ENCODE measurements around the gene KCNK13.

KCNK13 gene

DNA sequence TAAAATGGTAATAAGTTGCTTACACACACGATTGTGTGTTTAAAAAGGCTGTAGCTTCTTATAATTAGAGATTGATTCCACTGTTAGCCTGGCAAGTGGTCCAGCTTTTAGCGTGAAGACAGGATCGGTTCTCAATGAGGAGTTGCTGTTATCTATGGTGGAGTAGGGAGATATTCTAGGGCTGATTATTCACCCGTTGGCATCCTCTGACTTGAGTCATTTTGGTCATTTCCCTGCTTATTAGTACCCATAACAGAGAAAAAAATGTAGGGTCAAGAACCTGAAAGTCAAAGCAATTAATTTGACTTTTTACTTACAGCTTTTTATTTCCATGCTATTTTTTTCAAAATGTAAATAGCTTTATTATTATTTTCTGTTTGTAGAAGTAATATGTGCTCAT lies 76.0 kb downstream of the KCNK13 start:
- no peak for DNase-seq

DNA sequence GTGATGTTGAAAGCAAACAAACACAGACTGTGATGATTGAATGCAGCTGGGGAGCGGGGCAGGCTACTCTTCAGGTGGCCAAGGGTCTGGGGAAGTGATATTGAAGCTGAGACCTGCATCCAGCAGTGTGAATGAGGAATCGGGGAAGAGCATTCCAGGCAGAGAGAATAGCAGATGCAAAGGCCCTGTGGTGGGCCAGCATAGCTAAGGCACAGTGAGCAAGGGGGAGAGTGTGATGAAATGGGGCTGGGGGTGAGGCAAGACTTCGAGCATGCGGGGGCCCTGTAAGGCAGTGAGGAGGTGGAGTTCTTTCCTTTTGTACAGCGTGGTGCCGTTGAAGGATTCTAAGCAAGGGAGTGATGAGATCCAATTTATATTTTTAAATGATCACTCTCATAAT lies 77.4 kb downstream of the KCNK13 start:
- DNase-seq: no peak

DNA sequence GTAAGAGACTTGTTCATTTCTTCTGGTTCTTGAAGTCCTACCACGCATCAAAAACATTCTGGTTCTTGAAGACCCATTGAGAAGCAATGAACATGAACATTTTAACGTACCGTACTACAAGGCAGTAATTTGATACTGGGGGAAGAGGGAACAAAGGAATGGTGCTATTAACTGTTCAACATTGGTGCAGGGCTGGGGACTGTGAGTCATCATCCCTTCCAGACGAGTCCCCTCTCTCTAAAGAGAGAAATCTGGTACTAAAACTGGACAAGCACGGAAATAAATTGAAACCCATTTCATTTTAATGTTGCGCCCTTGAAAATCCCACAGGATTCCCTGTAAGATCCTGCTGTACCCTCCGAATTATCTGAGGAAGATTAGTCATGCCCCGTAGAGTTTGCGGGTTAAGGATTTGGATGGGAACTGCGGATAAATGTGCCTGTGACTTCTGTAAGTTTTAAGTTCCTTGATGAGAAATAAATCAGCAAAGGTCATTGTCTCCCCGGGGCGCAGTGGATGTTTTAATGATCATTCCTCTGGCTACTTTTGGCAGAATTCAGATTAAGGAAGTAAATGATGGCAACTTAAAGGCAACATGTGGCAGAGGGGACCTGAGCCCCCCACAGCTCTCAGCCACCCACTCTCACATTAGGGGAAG lies 78.6 kb downstream of the KCNK13 start:
- DNase-seq: no peak

DNA sequence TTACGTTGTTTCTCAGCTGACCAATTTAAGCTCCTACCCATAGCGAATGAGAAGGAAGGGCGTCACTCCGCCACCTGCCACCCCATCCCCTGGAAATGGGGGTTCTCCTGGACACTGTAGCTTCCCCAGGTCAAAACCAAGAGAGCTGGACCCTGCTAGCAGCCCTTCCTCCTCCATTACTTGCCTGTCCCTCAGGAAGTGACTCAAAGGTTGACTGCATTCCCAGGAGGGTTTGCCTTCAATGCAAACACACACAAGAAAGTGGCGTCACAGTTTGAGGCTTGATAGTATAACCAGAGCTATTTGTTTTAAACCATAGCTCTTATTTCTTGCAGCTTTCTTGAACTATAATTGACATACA lies 79.1 kb downstream of the KCNK13 start:
- no peak for DNase-seq

GRCh38 chr14:90153429-90153828 lies 91.6 kb downstream of the KCNK13 start:
- DNase-seq: no peak

- no peak for DNase-seq
Measured at GRCh38 chr14:90154110-90154509, 92.3 kb downstream of the KCNK13 start.

GRCh38 chr14:90159146-90159545 lies 97.4 kb downstream of the KCNK13 start:
- no peak for DNase-seq

DNA sequence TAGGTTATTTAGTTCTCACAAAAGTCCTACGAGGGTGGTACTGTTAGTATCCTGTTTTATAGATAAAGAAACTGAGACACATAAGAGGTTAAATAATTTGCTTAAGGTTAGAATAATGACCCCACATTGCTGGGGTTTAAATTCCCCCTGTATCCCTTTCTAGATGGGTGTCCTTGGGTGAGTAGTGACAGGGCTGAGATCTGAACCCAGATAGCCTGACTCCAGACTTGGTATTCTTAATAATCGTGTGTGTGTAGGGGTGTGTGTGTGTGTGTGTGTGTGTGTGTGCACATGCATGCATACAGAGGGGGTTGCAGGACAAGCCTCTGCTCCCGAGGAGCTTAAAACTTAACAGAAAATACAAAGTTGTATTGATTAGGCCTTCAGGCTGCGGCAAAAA lies 97.9 kb downstream of the KCNK13 start:
- DNase-seq: no peak

DNA sequence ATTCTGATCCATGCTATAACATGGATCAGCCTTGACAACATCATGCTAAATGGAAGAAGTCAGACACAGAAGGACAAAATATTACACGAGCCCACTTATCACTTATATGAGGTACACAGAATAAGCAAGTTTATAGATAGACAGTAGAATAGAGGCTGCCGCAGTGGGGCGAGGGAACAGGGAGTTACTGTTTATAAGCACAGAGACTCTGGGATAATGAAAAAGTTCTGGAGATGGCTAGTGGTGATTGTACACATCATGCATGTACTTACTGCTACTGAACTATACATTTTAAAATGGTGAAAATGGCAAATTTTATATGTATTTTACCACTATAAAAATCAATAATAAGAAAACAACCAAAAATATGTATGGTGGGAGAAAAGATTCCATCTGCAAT lies 99.3 kb downstream of the KCNK13 start:
- no peak for DNase-seq

DNA sequence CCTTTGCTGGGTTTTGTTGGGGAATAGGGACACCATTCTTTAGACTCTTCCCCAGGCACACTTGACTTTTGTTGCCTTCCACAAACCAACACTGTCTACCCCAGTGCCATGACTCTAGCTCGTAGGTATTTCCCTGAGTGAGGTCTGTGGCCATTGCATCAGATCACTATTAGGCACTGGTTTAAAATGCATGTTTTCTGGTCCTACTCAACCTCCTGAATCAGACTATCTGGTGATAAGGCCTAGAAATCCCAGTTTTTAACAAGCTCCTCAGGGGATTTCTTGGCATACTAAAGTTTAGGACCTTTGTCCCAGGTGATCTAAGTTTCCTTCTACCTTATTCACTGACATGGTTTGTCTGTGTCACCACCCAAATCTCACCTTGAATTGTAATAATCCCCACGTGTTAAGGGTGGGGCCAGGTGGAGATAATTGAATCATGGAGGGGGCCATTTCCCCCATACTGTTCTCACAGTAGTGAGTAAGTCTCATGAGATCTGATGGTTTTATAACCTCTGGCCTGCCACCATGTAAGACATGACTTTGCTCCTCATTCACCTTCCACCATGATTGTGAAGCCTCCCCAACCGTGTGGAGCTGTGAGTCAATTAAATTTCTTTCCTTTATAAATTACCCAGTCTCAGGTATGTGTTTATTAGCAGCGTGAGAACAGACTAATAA lies 106.8 kb downstream of the KCNK13 start:
- no peak for DNase-seq

GRCh38 chr14:90175631-90176030 lies 113.8 kb downstream of the KCNK13 start:
- no peak for DNase-seq

GRCh38 chr14:90177539-90178189 lies 115.9 kb downstream of the KCNK13 start:
- DNase-seq: no peak

- no peak for DNase-seq
Measured at GRCh38 chr14:90179357-90179756, 117.6 kb downstream of the KCNK13 start.

GRCh38 chr14:90179809-90180779 lies 118.3 kb downstream of the KCNK13 start:
- DNase-seq: no peak

DNA sequence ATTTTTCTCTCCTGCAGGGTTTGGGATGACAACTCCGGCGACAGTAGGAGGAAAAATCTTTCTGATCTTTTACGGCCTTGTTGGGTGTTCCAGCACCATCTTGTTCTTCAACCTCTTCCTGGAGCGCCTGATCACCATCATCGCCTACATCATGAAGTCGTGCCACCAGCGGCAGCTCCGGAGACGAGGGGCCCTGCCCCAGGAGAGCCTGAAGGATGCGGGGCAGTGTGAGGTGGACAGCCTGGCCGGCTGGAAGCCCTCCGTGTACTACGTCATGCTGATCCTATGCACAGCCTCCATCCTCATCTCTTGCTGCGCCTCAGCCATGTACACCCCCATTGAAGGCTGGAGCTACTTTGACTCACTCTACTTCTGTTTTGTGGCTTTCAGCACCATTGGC lies 122.3 kb downstream of the KCNK13 start:
- no peak for DNase-seq

DNA sequence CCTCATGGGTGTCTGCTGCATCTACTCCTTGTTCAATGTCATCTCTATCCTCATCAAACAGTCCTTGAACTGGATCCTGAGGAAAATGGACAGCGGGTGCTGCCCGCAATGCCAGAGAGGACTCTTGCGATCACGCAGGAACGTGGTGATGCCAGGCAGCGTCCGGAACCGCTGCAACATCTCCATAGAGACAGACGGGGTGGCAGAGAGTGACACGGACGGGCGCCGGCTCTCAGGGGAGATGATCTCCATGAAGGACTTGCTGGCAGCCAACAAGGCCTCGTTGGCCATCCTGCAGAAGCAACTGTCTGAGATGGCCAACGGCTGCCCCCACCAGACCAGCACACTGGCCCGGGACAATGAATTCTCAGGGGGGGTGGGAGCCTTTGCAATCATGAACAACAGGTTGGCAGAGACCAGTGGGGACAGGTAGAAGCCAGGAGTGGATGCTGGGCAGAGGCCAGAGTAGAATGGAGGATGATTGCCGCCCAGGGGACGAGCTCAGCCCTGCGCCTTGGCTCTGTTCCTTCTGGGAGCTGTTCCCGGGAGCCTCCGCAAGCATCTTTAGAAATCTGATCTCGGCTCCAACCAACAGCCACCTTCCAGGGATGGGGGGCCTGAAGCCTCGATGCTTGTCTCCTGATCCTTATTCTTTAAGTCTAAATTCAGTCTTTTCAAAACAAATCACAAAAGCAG lies 122.9 kb downstream of the KCNK13 start:
- no peak for DNase-seq

DNA sequence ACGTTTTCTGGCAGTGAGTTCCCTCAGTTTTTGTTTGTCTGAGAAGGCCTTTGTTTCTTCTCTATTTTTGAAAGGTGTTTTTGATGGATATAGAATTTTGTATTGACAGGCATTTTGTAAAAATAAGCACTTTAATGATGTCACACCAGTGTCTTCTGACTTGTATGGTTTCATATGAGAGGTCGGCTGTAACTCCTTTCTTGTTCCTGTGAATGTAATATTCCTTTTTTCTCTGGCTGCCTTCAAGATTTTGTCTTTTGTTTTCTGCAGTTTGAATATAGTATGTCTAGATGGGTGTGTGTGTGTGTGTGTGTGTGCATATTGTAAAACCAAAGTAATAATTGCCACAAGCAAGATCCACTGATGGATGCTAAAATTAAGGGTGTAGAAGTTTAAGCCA lies 126.8 kb downstream of the KCNK13 start:
- DNase-seq: no peak

DNA sequence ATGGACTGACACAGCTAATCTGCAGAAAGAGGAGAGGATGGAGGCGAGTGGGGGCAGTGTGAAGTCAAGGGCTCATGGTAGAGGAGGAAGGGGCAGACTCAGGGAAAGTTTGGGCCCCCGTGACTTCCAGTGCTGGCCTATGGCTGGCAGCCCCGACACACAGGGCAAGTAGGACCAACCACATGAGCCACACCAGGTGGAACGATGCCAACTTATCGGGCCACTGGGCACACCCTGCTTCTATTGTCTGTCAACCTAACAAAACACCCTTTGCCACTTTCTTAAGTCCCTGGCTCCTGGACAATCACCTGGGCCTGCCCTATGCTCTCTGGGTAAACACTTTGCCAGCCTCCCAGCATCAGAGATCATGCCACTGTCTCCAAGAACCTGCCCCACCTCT lies 129.4 kb downstream of the KCNK13 start:
- DNase-seq: no peak

GRCh38 chr14:90191585-90191984 lies 129.8 kb downstream of the KCNK13 start:
- DNase-seq: no peak

- no peak for DNase-seq
Measured at GRCh38 chr14:90193925-90194324, 132.1 kb downstream of the KCNK13 start.

DNA sequence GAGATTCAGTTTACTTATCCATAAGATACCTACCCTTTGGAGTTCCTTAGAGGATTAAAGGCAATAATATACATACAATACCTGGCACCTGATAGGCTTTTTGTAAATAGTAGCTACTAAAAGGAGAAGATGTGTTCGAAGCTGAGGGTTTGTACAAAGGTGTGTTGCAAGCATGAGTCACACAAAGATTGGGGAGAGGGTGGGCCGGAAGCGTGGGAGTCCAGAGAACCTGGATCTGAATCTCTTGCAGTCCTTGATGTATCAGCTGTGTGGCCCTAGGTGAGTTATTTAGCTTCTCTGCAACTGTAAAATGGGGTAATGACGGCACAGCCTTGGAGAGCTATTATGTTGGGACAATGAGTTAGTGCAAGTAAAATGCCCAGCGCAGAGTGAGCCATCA lies 132.9 kb downstream of the KCNK13 start:
- DNase-seq: no peak

DNA sequence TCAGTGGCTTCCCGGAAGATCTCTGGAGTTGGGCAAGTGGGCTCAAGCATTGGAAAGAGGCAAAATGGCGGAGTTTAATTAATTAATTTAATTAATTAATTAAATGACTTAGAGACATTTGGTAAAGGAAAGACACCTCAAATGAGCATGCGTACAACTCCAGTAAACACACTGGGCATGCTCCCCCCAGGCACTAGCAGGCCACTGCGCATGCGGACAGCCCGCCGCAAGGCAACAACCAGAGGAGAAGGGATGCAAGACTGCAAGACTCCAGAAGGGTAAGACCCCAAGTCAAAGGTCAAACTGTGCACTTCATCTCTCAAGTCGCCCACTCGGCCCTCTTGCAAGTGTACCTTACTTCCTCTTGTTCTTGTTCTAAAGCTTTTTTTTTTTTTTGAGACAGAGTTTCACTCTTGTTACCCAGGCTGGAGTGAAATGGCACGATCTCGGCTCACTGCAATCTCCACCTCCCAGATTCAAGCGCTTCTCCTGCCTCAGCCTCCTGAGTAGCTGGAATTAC lies 136.8 kb downstream of the KCNK13 start:
- DNase-seq: no peak

Measured in bone marrow (tissue), 2 donors.